CD14-positive monocyte (primary cell): ENCODE results near the gene ROBO2. TPM values are rescaled to one million over a fixed set of nuclear protein-coding genes. Genes with fewer than 3 reads are reported as not detected.

ENCODE experiments used
- DNase-seq, 3 donors: peaks; one replicate each; pipeline ENCODE4 v3.0.0-alpha.2; 2011 to 2022
- H2AFZ ChIP-seq: 2 replicates; pipeline ENCODE4 v1.6.0; 2012; ENCODE audit warnings: mild to moderate bottlenecking, low read depth, low read length, inconsistent platforms; ENCODE audit not compliant: insufficient read depth, poor library complexity, severe bottlenecking
- H3K27ac ChIP-seq, 2 donors: 1 replicate in 1 of 2; 2 replicates in 1 of 2; pipeline ENCODE4 v1.5.1; 2012 to 2013; ENCODE audit warnings: low read length in 2 of 2, control low read depth in 1 of 2, inconsistent platforms in 1 of 2, low read depth in 1 of 2, mild to moderate bottlenecking in 1 of 2
- H3K27me3 ChIP-seq, 2 donors: one replicate each; pipeline versions ENCODE4 v1.6.0 to v1.6.1; 2011 to 2013; ENCODE audit warnings: low read length in 2 of 2; ENCODE audit not compliant: control insufficient read depth in 2 of 2, insufficient read depth in 2 of 2
- H3K36me3 ChIP-seq, 2 donors: replicated peaks in 1 of 2; 1 replicate in 1 of 2; 2 replicates in 1 of 2; pipeline versions ENCODE4 v1.5.1 to v1.6.1; 2012 to 2013; ENCODE audit warnings: low read length in 2 of 2, control low read depth in 1 of 2, inconsistent platforms in 1 of 2, mild to moderate bottlenecking in 1 of 2; ENCODE audit not compliant: insufficient read depth in 2 of 2, control insufficient read depth in 1 of 2
- H3K4me1 ChIP-seq, 2 donors: 1 replicate in 1 of 2; 2 replicates in 1 of 2; pipeline versions ENCODE4 v1.5.1 to v1.6.1; 2012 to 2013; ENCODE audit warnings: low read length in 2 of 2, control low read depth in 1 of 2, inconsistent platforms in 1 of 2, mild to moderate bottlenecking in 1 of 2, moderate library complexity in 1 of 2; ENCODE audit not compliant: insufficient read depth in 2 of 2, control insufficient read depth in 1 of 2
- H3K4me2 ChIP-seq: replicated peaks from 2 replicates; pipeline ENCODE3; 2012; ENCODE audit warnings: low read length, moderate library complexity, mild to moderate bottlenecking; ENCODE audit not compliant: poor library complexity, severe bottlenecking; ENCODE audit errors: extremely low read depth
- H3K4me3 ChIP-seq, 3 experiments: fragments of 200-600 bp in 1 of 3; sonication (generic) in 1 of 3; replicated peaks in 1 of 3; 1 replicate in 2 of 3; 2 replicates in 1 of 3; pipeline ENCODE4 v1.5.1; 2011 to 2013; ENCODE audit warnings: low read length in 3 of 3, mild to moderate bottlenecking in 3 of 3, control low read depth in 2 of 3, low read depth in 2 of 3, inconsistent platforms in 1 of 3, moderate library complexity in 1 of 3
- H3K79me2 ChIP-seq: 2 replicates; pipeline ENCODE4 v1.6.0; 2012; ENCODE audit warnings: mild to moderate bottlenecking, control low read depth, inconsistent platforms, low read length, moderate library complexity; ENCODE audit not compliant: insufficient read depth
- H3K9ac ChIP-seq: 2 replicates; pipeline ENCODE4 v1.6.0; 2017; ENCODE audit warnings: low read length, mild to moderate bottlenecking; ENCODE audit not compliant: insufficient read depth, poor library complexity, severe bottlenecking
- H3K9me3 ChIP-seq, 2 donors: replicated peaks in 1 of 2; 1 replicate in 1 of 2; 2 replicates in 1 of 2; pipeline versions ENCODE4 v1.5.1 to v1.6.1; 2012 to 2013; ENCODE audit warnings: low read length in 2 of 2, control low read depth in 1 of 2; ENCODE audit not compliant: control insufficient read depth in 1 of 2, insufficient read depth in 1 of 2
- H4K20me1 ChIP-seq: 2 replicates; pipeline ENCODE4 v1.6.0; 2012; ENCODE audit warnings: mild to moderate bottlenecking, low read length, control low read depth, moderate library complexity; ENCODE audit not compliant: insufficient read depth
- H3K27ac Mint-ChIP-seq, 7 donors: one replicate each; pipeline ENCODE4 v1.8.0; 2020; ENCODE audit warnings: mild to moderate bottlenecking in 7 of 7, mixed read lengths in 7 of 7, moderate library complexity in 6 of 7, inconsistent platforms in 2 of 7
- H3K27me3 Mint-ChIP-seq, 3 donors: one replicate each; pipeline ENCODE4 v1.8.0; 2021 to 2022; ENCODE audit warnings: low read depth in 3 of 3, mild to moderate bottlenecking in 3 of 3, mixed read lengths in 3 of 3, moderate library complexity in 3 of 3, inconsistent platforms in 1 of 3
- H3K36me3 Mint-ChIP-seq, 2 donors: one replicate each; pipeline ENCODE4 v1.8.0; 2020; ENCODE audit warnings: mixed read lengths in 2 of 2, inconsistent platforms in 1 of 2, mild to moderate bottlenecking in 1 of 2
- H3K4me1 Mint-ChIP-seq: one replicate; pipeline ENCODE4 v1.8.0; 2020; ENCODE audit warnings: mild to moderate bottlenecking, mixed read lengths
- H3K4me3 Mint-ChIP-seq, 2 donors: one replicate each; pipeline ENCODE4 v1.8.0; 2020; ENCODE audit warnings: mild to moderate bottlenecking in 2 of 2, mixed read lengths in 2 of 2, moderate library complexity in 1 of 2
- H3K9me3 Mint-ChIP-seq, 7 donors: one replicate each; pipeline ENCODE4 v1.8.0; 2020 to 2022; ENCODE audit warnings: mixed read lengths in 7 of 7, mild to moderate bottlenecking in 6 of 7, moderate library complexity in 6 of 7, inconsistent platforms in 2 of 7
- WGBS: methylation state at CpG from one replicate; pipeline ENCODE4 v1.1.5; 2013; ENCODE audit warnings: missing lambda C conversion rate; ENCODE audit not compliant: insufficient coverage; 5-methylcytosine and 5-hydroxymethylcytosine counted together
- intact Hi-C, 2 donors: fragments of 100-400 bp; cut with micrococcal nuclease; formaldehyde crosslinking; loops; one replicate each; pipeline versions ENCODE4 v1.15.0 to v1.15.1; 2023
- polyA plus RNA-seq, 3 donors: library from polyadenylated mRNA; depleted of rRNA in 1 of 3; unstranded in 2 of 3; stranded (reverse) in 1 of 3; fragments of 300-500 nt in 2 of 3; fragments of >200 nt in 1 of 3; fragmentation: Illumina TruSeq in 2 of 3; gene quantifications; 1 replicate in 2 of 3; 2 replicates in 1 of 3; pipeline ENCODE4 v1.2.3, GENCODE V29; 2012 to 2021
- TF ChIP-seq, protein P1 (sequence below): fragments of 200-600 bp; IDR thresholded peaks from one replicate; pipeline ENCODE4 v1.8.0; 2022; ENCODE audit warnings: antibody characterized with exemption, mild to moderate bottlenecking

The ROBO2 gene
- polyA plus RNA-seq, 3 donors = not detected

DNA sequence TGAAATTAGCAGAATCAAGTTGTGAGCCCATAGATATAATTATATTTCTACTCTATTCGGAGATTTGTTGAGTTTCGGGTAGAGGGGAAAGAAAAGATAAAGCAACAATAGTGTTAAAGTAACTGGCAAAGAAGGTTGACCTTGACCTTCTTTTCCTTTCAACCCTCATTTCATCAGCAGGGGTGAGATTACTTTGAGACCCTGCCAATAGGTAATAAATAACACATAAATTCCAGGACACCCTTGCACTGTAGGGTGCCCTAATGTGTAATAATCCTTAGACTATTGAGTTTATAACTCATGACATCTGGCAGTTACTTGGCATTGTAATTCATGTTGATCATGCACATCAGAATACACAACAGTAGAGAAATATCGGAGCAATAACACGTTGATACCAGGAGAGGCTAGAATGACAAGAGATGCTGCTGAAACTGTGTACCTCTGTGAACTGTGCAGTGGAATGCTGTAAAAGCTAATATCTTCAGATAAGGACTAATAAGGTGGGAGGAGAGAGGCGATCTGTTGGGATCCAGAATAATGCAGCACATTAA is 426.7 kb downstream of the ROBO2 start:
- Histone ChIP-seq H3K36me3 (no peaks in the 10 kb centered on the region), H3K9ac (no peak overlapping the region), H3K27me3 (no peaks in the 10 kb centered on the region), H3K4me3 (no peak overlapping the region), H4K20me1 (no peaks in the 10 kb centered on the region), H3K27ac (no peak overlapping the region), H3K9me3 (no peaks in the 10 kb centered on the region), H3K79me2 (no peaks in the 10 kb centered on the region), H3K4me1 (no peaks in the 10 kb centered on the region), H2AFZ (no peak overlapping the region), H3K4me2 (no peak overlapping the region)
- Mint-ChIP-seq H3K9me3 (peaks cover 0 to 5% (median 0%) of the 10 kb centered on the region in 7 donors), H3K27ac (no peak overlapping the region), H3K4me3 (no peak overlapping the region), H3K4me1 (no peaks in the 10 kb centered on the region), H3K36me3 (no peaks in the 10 kb centered on the region), H3K27me3 (no peaks in the 10 kb centered on the region)
- 80% methylated on average over 2 of the region's 5 CpGs for WGBS
- intact Hi-C loops = no loop called here
- no peak for DNase-seq
- TF ChIP-seq, protein P1, sequence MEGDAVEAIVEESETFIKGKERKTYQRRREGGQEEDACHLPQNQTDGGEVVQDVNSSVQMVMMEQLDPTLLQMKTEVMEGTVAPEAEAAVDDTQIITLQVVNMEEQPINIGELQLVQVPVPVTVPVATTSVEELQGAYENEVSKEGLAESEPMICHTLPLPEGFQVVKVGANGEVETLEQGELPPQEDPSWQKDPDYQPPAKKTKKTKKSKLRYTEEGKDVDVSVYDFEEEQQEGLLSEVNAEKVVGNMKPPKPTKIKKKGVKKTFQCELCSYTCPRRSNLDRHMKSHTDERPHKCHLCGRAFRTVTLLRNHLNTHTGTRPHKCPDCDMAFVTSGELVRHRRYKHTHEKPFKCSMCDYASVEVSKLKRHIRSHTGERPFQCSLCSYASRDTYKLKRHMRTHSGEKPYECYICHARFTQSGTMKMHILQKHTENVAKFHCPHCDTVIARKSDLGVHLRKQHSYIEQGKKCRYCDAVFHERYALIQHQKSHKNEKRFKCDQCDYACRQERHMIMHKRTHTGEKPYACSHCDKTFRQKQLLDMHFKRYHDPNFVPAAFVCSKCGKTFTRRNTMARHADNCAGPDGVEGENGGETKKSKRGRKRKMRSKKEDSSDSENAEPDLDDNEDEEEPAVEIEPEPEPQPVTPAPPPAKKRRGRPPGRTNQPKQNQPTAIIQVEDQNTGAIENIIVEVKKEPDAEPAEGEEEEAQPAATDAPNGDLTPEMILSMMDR = no peak

DNA sequence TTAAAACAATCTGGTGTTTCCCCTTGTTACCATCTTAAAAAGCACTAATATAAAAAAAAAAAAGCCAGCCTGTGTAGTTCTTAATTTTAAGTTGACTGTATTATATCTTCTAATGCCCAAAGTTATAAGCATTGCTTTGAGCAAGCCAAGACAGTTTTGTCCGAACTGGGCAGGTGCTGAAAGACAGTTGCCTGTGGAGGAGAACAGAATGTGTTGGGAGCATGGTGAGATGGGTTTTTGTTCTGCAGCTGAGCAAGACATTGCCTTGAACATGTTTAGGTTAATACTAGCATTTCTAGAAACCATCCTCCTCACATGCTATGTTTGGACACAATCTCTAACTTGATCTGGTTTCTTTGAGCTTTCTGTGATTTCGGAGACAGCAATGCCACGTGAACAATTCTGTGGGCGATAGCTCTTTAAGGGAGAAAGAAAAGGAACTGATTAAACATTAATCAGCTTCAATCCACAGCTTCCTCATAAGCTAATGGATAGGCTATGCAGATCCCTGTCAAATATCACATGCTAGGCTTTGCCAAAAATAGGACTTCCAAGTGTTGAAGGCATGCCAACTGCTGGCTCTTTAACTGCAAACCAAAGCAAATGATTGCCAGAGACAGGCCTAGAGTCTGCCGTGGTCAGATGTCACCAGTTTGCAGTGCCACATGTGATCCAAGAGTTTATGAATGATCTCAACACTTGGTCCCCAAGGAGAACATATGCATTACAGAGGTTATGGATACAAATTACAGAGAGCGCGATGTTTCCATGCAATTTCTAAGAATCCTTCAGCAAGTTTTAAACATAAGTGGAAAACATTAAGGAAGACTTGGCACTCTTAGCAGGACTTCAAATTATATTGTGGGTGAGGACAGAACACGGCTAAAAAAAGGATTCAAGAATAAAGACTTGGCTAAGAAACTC is 428.1 kb downstream of the ROBO2 start:
- Mint-ChIP-seq H3K9me3 (peaks cover 0 to 5% (median under 1%) of the 10 kb centered on the region in 7 donors), H3K27ac (no peak overlapping the region), H3K27me3 (no peaks in the 10 kb centered on the region), H3K4me1 (no peaks in the 10 kb centered on the region), H3K4me3 (no peak overlapping the region), H3K36me3 (no peaks in the 10 kb centered on the region)
- intact Hi-C loops = no loop called here
- Histone ChIP-seq H3K36me3 (no peaks in the 10 kb centered on the region), H4K20me1 (no peaks in the 10 kb centered on the region), H2AFZ (no peak overlapping the region), H3K9ac (no peak overlapping the region), H3K4me1 (no peaks in the 10 kb centered on the region), H3K4me3 (no peak overlapping the region), H3K27me3 (no peaks in the 10 kb centered on the region), H3K9me3 (no peaks in the 10 kb centered on the region), H3K79me2 (no peaks in the 10 kb centered on the region), H3K27ac (no peak overlapping the region), H3K4me2 (no peak overlapping the region)
- TF ChIP-seq, protein P1 = no peak
- no peak for DNase-seq
- WGBS = 57% methylated on average over 1 of the region's 8 CpGs
